ENCODE results near the gene USP38.
"Not testable (repeated sequence)": the region's sequence is repeated elsewhere in the genome, so short reads cannot be mapped to it uniquely, and the experiment has no call there.

The USP38 gene

GRCh38 chr4:143232277-143232676, 47.6 kb downstream of the USP38 start:
- no peaks in the 10 kb centered on the region for H3K9me3 ChIP-seq (replicated peaks in 1 of 11)
- H3K36me3 ChIP-seq, result no peaks in the 10 kb centered on the region
- no peak overlapping the region for H3K27ac ChIP-seq
- H3K27me3 ChIP-seq, result no peaks in the 10 kb centered on the region
- H3K4me1 ChIP-seq, result no peaks in the 10 kb centered on the region
- H3K4me2 ChIP-seq, result no peak overlapping the region
- H3K9ac ChIP-seq, result no peak overlapping the region
- H4K20me1 ChIP-seq, result no peaks in the 10 kb centered on the region
- TF ChIP-seq Cebpa-rat (IDR thresholded peaks at IDR 0.05), result no peak
- no peak overlapping the region for H3K4me3 ChIP-seq

- no peak for TF ChIP-seq Cebpa-rat (IDR thresholded peaks at IDR 0.05)
- no peak overlapping the region for H3K27ac ChIP-seq
- H3K9ac ChIP-seq, result no peak overlapping the region
- H3K4me2 ChIP-seq, result no peak overlapping the region
- H3K4me1 ChIP-seq, result no peaks in the 10 kb centered on the region
- H3K4me3 ChIP-seq, result no peak overlapping the region
- no peaks in the 10 kb centered on the region for H3K27me3 ChIP-seq
- H3K9me3 ChIP-seq (replicated peaks in 1 of 11), result no peaks in the 10 kb centered on the region
- H3K36me3 ChIP-seq, result no peaks in the 10 kb centered on the region
- H4K20me1 ChIP-seq, result no peaks in the 10 kb centered on the region
These were observed 49.4 kb downstream of the USP38 start for GRCh38 chr4:143234153-143234552.

GRCh38 chr4:143237195-143237594, 52.5 kb downstream of the USP38 start:
- H3K4me2 ChIP-seq, H3K27me3 ChIP-seq, H3K9ac ChIP-seq, H4K20me1 ChIP-seq, H3K4me1 ChIP-seq, H3K27ac ChIP-seq, H3K4me3 ChIP-seq, H3K36me3 ChIP-seq: not testable (repeated sequence)
- H3K9me3 ChIP-seq (replicated peaks in 1 of 11), result peaks cover 6 to 14% (median 11%) of the 10 kb centered on the region in 11 experiments; a peak in 21 of 22 replicates

GRCh38 chr4:143240939-143241679, 56.4 kb downstream of the USP38 start:
- no peaks in the 10 kb centered on the region for H4K20me1 ChIP-seq
- H3K9ac ChIP-seq, result no peak overlapping the region
- H3K36me3 ChIP-seq, result no peaks in the 10 kb centered on the region
- TF ChIP-seq Cebpa-rat (IDR thresholded peaks at IDR 0.05), result no peak
- H3K4me1 ChIP-seq, result no peaks in the 10 kb centered on the region
- no peaks in the 10 kb centered on the region for H3K27me3 ChIP-seq
- H3K9me3 ChIP-seq (replicated peaks in 1 of 11), result peaks cover 10 to 24% (median 21%) of the 10 kb centered on the region in 11 experiments; a peak in 21 of 22 replicates
- H3K4me3 ChIP-seq, result no peak overlapping the region
- H3K4me2 ChIP-seq, result no peak overlapping the region
- no peak overlapping the region for H3K27ac ChIP-seq

- H3K27ac ChIP-seq, result no peak overlapping the region
- H3K4me2 ChIP-seq, result no peak overlapping the region
- H3K9ac ChIP-seq, result no peak overlapping the region
- no peaks in the 10 kb centered on the region for H3K4me1 ChIP-seq
- H4K20me1 ChIP-seq, result no peaks in the 10 kb centered on the region
- H3K27me3 ChIP-seq, result no peaks in the 10 kb centered on the region
- no peaks in the 10 kb centered on the region for H3K36me3 ChIP-seq
- H3K9me3 ChIP-seq (replicated peaks in 1 of 11), result peaks cover 10 to 24% (median 21%) of the 10 kb centered on the region in 11 experiments; a peak in 21 of 22 replicates
- H3K4me3 ChIP-seq, result no peak overlapping the region
- TF ChIP-seq Cebpa-rat (IDR thresholded peaks at IDR 0.05), result no peak
These were observed 57.2 kb downstream of the USP38 start for GRCh38 chr4:143241892-143242291.

- Histone ChIP-seq H3K4me3 (no peak overlapping the region), H3K27me3 (no peaks in the 10 kb centered on the region), H3K9ac (no peak overlapping the region), H3K9me3 (replicated peaks in 1 of 11) (peaks cover 10 to 24% (median 21%) of the 10 kb centered on the region in 11 experiments; a peak in 21 of 22 replicates), H3K27ac (no peak overlapping the region), H3K4me2 (no peak overlapping the region), H3K36me3 (no peaks in the 10 kb centered on the region), H4K20me1 (no peaks in the 10 kb centered on the region), H3K4me1 (no peaks in the 10 kb centered on the region)
- no peak for TF ChIP-seq Cebpa-rat (IDR thresholded peaks at IDR 0.05)
These were observed 58.3 kb downstream of the USP38 start for GRCh38 chr4:143243041-143243440.

GRCh38 chr4:143246977-143247376, 62.3 kb downstream of the USP38 start:
- H3K9ac ChIP-seq, result no peak overlapping the region
- no peaks in the 10 kb centered on the region for H3K4me1 ChIP-seq
- TF ChIP-seq Cebpa-rat (IDR thresholded peaks at IDR 0.05), result no peak
- no peaks in the 10 kb centered on the region for H3K36me3 ChIP-seq
- no peaks in the 10 kb centered on the region for H3K27me3 ChIP-seq
- H3K4me2 ChIP-seq, result no peak overlapping the region
- H3K4me3 ChIP-seq, result no peak overlapping the region
- H3K9me3 ChIP-seq (replicated peaks in 1 of 11), result peaks cover 5 to 14% (median 9%) of the 10 kb centered on the region in 11 experiments; a peak in 21 of 22 replicates
- H3K27ac ChIP-seq, result no peak overlapping the region
- no peaks in the 10 kb centered on the region for H4K20me1 ChIP-seq

GRCh38 chr4:143247866-143248265, 63.1 kb downstream of the USP38 start:
- Histone ChIP-seq H3K9me3 (replicated peaks in 1 of 11) (peaks cover 0 to 7% (median under 1%) of the 10 kb centered on the region in 11 experiments; a peak in 6 of 22 replicates), H4K20me1 (no peaks in the 10 kb centered on the region), H3K4me2 (no peak overlapping the region), H3K27ac (no peak overlapping the region), H3K27me3 (no peaks in the 10 kb centered on the region), H3K9ac (no peak overlapping the region), H3K36me3 (no peaks in the 10 kb centered on the region), H3K4me1 (no peaks in the 10 kb centered on the region), H3K4me3 (no peak overlapping the region)
- no peak for TF ChIP-seq Cebpa-rat (IDR thresholded peaks at IDR 0.05)

GRCh38 chr4:143248827-143249226, 64.1 kb downstream of the USP38 start:
- Histone ChIP-seq H3K4me2 (peak overlapping the region in 1 of 11 experiments; percentile 12; a peak in 1 of 22 replicates), H3K9ac (no peak overlapping the region), H4K20me1 (no peaks in the 10 kb centered on the region), H3K9me3 (replicated peaks in 1 of 11) (no peaks in the 10 kb centered on the region), H3K36me3 (no peaks in the 10 kb centered on the region), H3K27ac (no peak overlapping the region), H3K4me1 (no peaks in the 10 kb centered on the region), H3K4me3 (no peak overlapping the region), H3K27me3 (no peaks in the 10 kb centered on the region)
- TF ChIP-seq Cebpa-rat (IDR thresholded peaks at IDR 0.05), result no peak

GRCh38 chr4:143250617-143251016, 65.9 kb downstream of the USP38 start:
- no peaks in the 10 kb centered on the region for H3K27me3 ChIP-seq
- H3K36me3 ChIP-seq, result no peaks in the 10 kb centered on the region
- TF ChIP-seq Cebpa-rat (IDR thresholded peaks at IDR 0.05), result no peak
- H3K4me3 ChIP-seq, result no peak overlapping the region
- no peaks in the 10 kb centered on the region for H4K20me1 ChIP-seq
- no peaks in the 10 kb centered on the region for H3K9me3 ChIP-seq (replicated peaks in 1 of 11)
- H3K4me2 ChIP-seq, result no peak overlapping the region
- H3K4me1 ChIP-seq, result no peaks in the 10 kb centered on the region
- H3K27ac ChIP-seq, result no peak overlapping the region
- H3K9ac ChIP-seq, result no peak overlapping the region
